ENCODE measurements around the gene TIMM22.
A peak's percentile ranks its signal among the peaks of the same experiment; 100 is the strongest.

TIMM22 gene

DNA sequence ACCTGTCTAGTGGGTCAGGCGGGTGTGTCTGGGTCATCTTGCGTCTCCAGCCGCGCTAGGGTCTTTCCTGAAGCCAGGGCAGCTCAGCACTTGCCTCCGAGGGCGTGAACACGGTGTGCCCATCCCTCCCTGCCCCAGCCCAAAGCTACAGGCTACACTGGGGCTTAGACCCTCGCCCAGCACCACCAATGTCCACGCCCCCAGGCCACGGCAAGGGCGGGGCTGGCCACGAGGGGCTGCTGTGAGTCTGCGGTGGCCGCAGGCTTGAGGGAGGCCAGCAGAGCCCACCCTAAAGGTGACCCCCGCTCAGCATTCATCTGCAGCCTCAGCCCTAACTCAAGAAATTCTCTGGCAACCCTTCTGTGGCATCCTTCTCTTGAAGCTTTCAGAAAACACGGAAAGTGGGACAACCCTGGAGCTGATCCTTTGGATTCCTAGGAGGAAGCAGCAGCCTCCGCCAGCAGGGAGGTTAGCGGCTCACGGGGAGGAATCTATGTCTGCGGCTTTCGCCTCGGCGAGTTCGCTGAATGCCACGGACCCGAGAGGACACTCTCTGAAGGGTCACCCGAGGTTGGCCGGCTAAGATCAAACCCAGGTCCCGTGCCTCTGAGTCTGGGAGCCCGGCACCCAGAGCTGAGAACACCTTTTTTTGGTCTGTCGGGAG, 41.7 kb downstream of the TIMM22 start:
- no peak for DNase-seq (ENCODE audit: low read depth in 1 of 2, low spot score in 1 of 2)
- Histone ChIP-seq H3K27me3 (ENCODE audit: insufficient read depth, poor library complexity, severe bottlenecking) (no peaks in the 10 kb centered on the region), H3K27ac (replicated peaks) (no peak overlapping the region), H3K4me3 (replicated peaks; ENCODE audit: insufficient read depth, low read length) (no peak overlapping the region)
- no peak for TF ChIP-seq SPI1 (IDR thresholded peaks at IDR 0.05; ENCODE audit: borderline replicate concordance, low read depth)
- TF ChIP-seq POLR2AphosphoS5 (IDR thresholded peaks at IDR 0.05; ENCODE audit: low read depth) = no peak
- no peak for TF ChIP-seq GABPA (IDR thresholded peaks at IDR 0.05; ENCODE audit: low read depth)
- TF ChIP-seq, protein P1, sequence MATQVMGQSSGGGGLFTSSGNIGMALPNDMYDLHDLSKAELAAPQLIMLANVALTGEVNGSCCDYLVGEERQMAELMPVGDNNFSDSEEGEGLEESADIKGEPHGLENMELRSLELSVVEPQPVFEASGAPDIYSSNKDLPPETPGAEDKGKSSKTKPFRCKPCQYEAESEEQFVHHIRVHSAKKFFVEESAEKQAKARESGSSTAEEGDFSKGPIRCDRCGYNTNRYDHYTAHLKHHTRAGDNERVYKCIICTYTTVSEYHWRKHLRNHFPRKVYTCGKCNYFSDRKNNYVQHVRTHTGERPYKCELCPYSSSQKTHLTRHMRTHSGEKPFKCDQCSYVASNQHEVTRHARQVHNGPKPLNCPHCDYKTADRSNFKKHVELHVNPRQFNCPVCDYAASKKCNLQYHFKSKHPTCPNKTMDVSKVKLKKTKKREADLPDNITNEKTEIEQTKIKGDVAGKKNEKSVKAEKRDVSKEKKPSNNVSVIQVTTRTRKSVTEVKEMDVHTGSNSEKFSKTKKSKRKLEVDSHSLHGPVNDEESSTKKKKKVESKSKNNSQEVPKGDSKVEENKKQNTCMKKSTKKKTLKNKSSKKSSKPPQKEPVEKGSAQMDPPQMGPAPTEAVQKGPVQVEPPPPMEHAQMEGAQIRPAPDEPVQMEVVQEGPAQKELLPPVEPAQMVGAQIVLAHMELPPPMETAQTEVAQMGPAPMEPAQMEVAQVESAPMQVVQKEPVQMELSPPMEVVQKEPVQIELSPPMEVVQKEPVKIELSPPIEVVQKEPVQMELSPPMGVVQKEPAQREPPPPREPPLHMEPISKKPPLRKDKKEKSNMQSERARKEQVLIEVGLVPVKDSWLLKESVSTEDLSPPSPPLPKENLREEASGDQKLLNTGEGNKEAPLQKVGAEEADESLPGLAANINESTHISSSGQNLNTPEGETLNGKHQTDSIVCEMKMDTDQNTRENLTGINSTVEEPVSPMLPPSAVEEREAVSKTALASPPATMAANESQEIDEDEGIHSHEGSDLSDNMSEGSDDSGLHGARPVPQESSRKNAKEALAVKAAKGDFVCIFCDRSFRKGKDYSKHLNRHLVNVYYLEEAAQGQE (IDR thresholded peaks at IDR 0.05; ENCODE audit: insufficient replicate concordance, low read depth) = no peak
- TF ChIP-seq, protein P2, sequence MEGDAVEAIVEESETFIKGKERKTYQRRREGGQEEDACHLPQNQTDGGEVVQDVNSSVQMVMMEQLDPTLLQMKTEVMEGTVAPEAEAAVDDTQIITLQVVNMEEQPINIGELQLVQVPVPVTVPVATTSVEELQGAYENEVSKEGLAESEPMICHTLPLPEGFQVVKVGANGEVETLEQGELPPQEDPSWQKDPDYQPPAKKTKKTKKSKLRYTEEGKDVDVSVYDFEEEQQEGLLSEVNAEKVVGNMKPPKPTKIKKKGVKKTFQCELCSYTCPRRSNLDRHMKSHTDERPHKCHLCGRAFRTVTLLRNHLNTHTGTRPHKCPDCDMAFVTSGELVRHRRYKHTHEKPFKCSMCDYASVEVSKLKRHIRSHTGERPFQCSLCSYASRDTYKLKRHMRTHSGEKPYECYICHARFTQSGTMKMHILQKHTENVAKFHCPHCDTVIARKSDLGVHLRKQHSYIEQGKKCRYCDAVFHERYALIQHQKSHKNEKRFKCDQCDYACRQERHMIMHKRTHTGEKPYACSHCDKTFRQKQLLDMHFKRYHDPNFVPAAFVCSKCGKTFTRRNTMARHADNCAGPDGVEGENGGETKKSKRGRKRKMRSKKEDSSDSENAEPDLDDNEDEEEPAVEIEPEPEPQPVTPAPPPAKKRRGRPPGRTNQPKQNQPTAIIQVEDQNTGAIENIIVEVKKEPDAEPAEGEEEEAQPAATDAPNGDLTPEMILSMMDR (IDR thresholded peaks at IDR 0.05; ENCODE audit: insufficient read depth, low read length) = no peak

DNA sequence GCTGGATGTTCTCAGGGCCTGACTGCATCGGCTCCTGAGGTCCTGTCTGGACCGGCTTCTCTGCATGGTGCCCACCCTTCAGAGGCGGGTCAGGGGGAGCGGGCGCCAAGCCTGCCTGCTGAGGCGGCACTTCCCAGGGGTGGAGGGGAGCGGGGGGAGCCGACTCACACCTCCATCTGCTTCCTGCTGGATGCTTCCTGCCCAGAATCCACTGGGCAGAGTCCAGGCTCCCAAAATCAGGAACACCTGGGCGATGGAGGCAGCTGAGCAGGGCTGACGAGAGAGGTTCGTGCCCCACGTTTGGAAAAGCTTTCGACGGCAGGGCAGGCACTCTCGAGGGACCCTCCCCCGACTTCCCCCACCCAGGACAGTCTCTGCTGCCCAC, 42.2 kb downstream of the TIMM22 start:
- Histone ChIP-seq H3K27ac (replicated peaks) (peak overlapping the region; percentile 88), H3K27me3 (ENCODE audit: insufficient read depth, poor library complexity, severe bottlenecking) (no peaks in the 10 kb centered on the region), H3K4me3 (replicated peaks; ENCODE audit: insufficient read depth, low read length) (no peak overlapping the region)
- TF ChIP-seq SPI1 (IDR thresholded peaks at IDR 0.05; ENCODE audit: borderline replicate concordance, low read depth) (no peak), POLR2AphosphoS5 (IDR thresholded peaks at IDR 0.05; ENCODE audit: low read depth) (no peak), GABPA (IDR thresholded peaks at IDR 0.05; ENCODE audit: low read depth) (no peak)
- TF ChIP-seq, protein P1 (IDR thresholded peaks at IDR 0.05; ENCODE audit: insufficient replicate concordance, low read depth) = no peak
- TF ChIP-seq, protein P2 (IDR thresholded peaks at IDR 0.05; ENCODE audit: insufficient read depth, low read length) = no peak
- no peak for DNase-seq (ENCODE audit: low read depth in 1 of 2, low spot score in 1 of 2)

DNA sequence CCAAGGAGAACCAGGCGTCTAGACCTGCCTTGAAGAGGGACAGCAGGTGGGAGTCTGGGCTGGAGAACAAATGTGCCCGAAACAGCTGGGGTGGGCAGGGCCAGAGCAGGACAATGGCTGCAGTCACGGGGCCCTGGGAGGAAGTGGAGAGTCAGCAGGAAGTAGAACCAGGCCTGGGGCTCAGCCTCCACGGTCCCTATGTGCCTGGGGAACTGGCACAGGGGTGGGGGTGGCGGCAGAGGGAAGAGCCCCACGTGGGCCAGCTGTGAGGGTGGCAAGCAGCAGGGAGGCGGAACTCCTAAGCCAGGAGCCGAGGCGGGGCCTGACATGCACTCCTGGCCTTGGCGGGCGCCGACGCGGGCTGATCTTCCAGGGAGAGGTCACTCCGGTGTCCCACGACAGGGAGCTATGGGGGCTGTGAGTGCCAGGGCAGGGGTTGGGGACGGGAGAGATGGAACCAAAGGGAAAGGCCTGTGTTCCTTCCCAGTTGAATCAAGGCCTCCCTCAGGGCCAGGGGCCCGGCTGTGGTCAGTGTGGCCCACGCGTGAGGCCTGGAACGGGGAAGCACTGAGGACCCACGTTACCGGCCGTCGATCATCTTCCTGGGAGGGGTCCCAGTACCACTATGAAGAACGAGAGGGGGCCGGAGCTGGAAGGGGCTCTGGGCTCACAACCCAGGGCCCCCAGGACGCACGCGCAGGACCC, 42.7 kb downstream of the TIMM22 start:
- Histone ChIP-seq H3K27me3 (ENCODE audit: insufficient read depth, poor library complexity, severe bottlenecking) (no peaks in the 10 kb centered on the region), H3K27ac (replicated peaks) (peak overlapping the region; percentile 88), H3K4me3 (replicated peaks; ENCODE audit: insufficient read depth, low read length) (peak overlapping the region; percentile 15; the same call in 1 of the 2 replicates)
- TF ChIP-seq, protein P2 (IDR thresholded peaks at IDR 0.05; ENCODE audit: insufficient read depth, low read length) = no peak
- TF ChIP-seq POLR2AphosphoS5 (IDR thresholded peaks at IDR 0.05; ENCODE audit: low read depth) = 0 out of 2 replicates have a peak, but pooled peaks have one; percentile 31
- TF ChIP-seq, protein P1 (IDR thresholded peaks at IDR 0.05; ENCODE audit: insufficient replicate concordance, low read depth) = no peak
- peak; percentile 59; the same call in 1 of the 2 replicates for TF ChIP-seq GABPA (IDR thresholded peaks at IDR 0.05; ENCODE audit: low read depth)
- peak; percentile 91 for TF ChIP-seq SPI1 (IDR thresholded peaks at IDR 0.05; ENCODE audit: borderline replicate concordance, low read depth)
- peak; percentile 77 to 92 for DNase-seq (ENCODE audit: low read depth in 1 of 2, low spot score in 1 of 2)

All from HL-60 (cell line).